Sigmoid colon (tissue), 7 donors: ENCODE results near the gene ACADSB. TPM values are rescaled to one million over a fixed set of nuclear protein-coding genes. Genes with fewer than 3 reads are reported as not detected.

Experiments used
- DNase-seq: peaks from one replicate; pipeline ENCODE4 v3.0.0-alpha.2; 2019
- H3K27ac ChIP-seq, 4 donors: fragments of 200-600 bp; sonication (generic); one replicate each; pipeline ENCODE4 v1.5.1; 2016 to 2019; ENCODE audit warnings: mild to moderate bottlenecking in 1 of 4
- H3K27me3 ChIP-seq, 3 donors: fragments of 200-600 bp; sonication (generic); one replicate each; pipeline ENCODE4 v1.5.1; 2019; ENCODE audit warnings: mild to moderate bottlenecking in 1 of 3
- H3K36me3 ChIP-seq, 4 donors: fragments of 200-600 bp; sonication (generic); one replicate each; pipeline ENCODE4 v1.5.1; 2016 to 2019
- H3K4me1 ChIP-seq, 4 donors: fragments of 200-600 bp; sonication (generic); one replicate each; pipeline ENCODE4 v1.5.1; 2017 to 2019
- H3K4me3 ChIP-seq, 4 donors: fragments of 200-600 bp; sonication (generic); one replicate each; pipeline ENCODE4 v1.5.1; 2017 to 2019; ENCODE audit warnings: mild to moderate bottlenecking in 2 of 4, moderate library complexity in 1 of 4
- H3K9me3 ChIP-seq, 4 donors: fragments of 200-600 bp in 3 of 4; sonication (generic) in 3 of 4; one replicate each; pipeline versions ENCODE4 v1.5.1 to v1.6.1; 2013 to 2019
- CTCF ChIP-seq, 4 experiments: fragments of 450-650 bp in 3 of 4; fragments of 200-600 bp in 1 of 4; IDR thresholded peaks; one replicate each; pipeline ENCODE4 v1.5.1; 2016 to 2019; ENCODE audit warnings: antibody characterized with exemption in 4 of 4, mild to moderate bottlenecking in 3 of 4, moderate library complexity in 2 of 4
- EP300 ChIP-seq, 4 donors: sonication (generic); formaldehyde crosslinking; IDR thresholded peaks; one replicate each; pipeline ENCODE4 v1.6.1; 2017; ENCODE audit warnings: antibody characterized with exemption in 4 of 4
- POLR2A ChIP-seq, 2 donors: fragments of 450-650 bp; IDR thresholded peaks; one replicate each; pipeline ENCODE4 v1.6.1; 2016; ENCODE audit warnings: antibody characterized with exemption in 2 of 2, mild to moderate bottlenecking in 2 of 2, moderate library complexity in 2 of 2
- POLR2AphosphoS5 ChIP-seq, 4 donors: sonication (generic); formaldehyde crosslinking; IDR thresholded peaks; one replicate each; pipeline ENCODE4 v1.6.1; 2017; ENCODE audit warnings: antibody characterized with exemption in 4 of 4
- WGBS, 2 donors: extraction: QIAGEN DNeasy Blood & Tissue Kit; methylation state at CpG; one replicate each; pipeline ENCODE4 v1.1.7; 2013; 5-methylcytosine and 5-hydroxymethylcytosine counted together
- intact Hi-C: fragments of 100-400 bp; cut with DNase I; formaldehyde crosslinking; loops from one replicate; pipeline ENCODE4 v1.15.1; 2023
- polyA plus RNA-seq, 3 donors: library from polyadenylated mRNA; stranded (reverse); fragments of 200-250 nt; gene quantifications; one replicate each; pipeline ENCODE4 v1.2.3, GENCODE V29; 2013
- total RNA-seq, 4 donors: library from RNA; depleted of rRNA; stranded (reverse); fragments of >200 nt; gene quantifications; one replicate each; pipeline ENCODE4 v1.1.0, GENCODE V29; 2016
- donor health status: healthy with polysubstance abuse.
- donor health status: Bipolar disorder and iron deficiency.
- donor health status: healthy.

Gene ACADSB
- total and polyA plus RNA-seq, 7 donors, result 7.6 to 18.7 (median 15.0) TPM

- WGBS, 2 donors, result 97 to 99% methylated on average over 3 of the region's 3 CpGs
- TF ChIP-seq CTCF (IDR thresholded peaks at IDR 0.05), result no peak
- TF ChIP-seq EP300 (IDR thresholded peaks at IDR 0.05), result no peak
- TF ChIP-seq POLR2A (IDR thresholded peaks at IDR 0.05), result no peak
- no peak for TF ChIP-seq POLR2AphosphoS5 (IDR thresholded peaks at IDR 0.05)
- no peak overlapping the region for H3K4me3 ChIP-seq
- no peak for DNase-seq
- intact Hi-C loops, result no loop called here
- no peaks in the 10 kb centered on the region for H3K27me3 ChIP-seq
- peaks cover 0 to 22% (median 11%) of the 10 kb centered on the region in 4 donors for H3K4me1 ChIP-seq
- peaks cover 0 to 44% (median 6%) of the 10 kb centered on the region in 4 donors for H3K36me3 ChIP-seq
- no peaks in the 10 kb centered on the region for H3K9me3 ChIP-seq
- no peak overlapping the region for H3K27ac ChIP-seq
Observed at GRCh38 chr10:122998934-122999333, 9.9 kb upstream of the ACADSB start.

GRCh38 chr10:122999347-122999746 lies 9.5 kb upstream of the ACADSB start:
- 14 to 55% methylated on average over 3 of the region's 3 CpGs for WGBS, 2 donors
- Histone ChIP-seq H3K36me3 (peaks cover 0 to 40% (median 2%) of the 10 kb centered on the region in 4 donors), H3K4me3 (no peak overlapping the region), H3K27me3 (no peaks in the 10 kb centered on the region), H3K27ac (no peak overlapping the region), H3K4me1 (peaks cover 0 to 22% (median 12%) of the 10 kb centered on the region in 4 donors), H3K9me3 (no peaks in the 10 kb centered on the region)
- no peak for TF ChIP-seq EP300 (IDR thresholded peaks at IDR 0.05)
- DNase-seq, result no peak
- intact Hi-C loops, result no loop called here

- DNase-seq, result no peak
- Histone ChIP-seq H3K27me3 (no peaks in the 10 kb centered on the region), H3K4me1 (peaks cover 0 to 27% (median 15%) of the 10 kb centered on the region in 4 donors), H3K36me3 (peaks cover 0 to 34% (median 0%) of the 10 kb centered on the region in 4 donors), H3K9me3 (no peaks in the 10 kb centered on the region), H3K4me3 (no peak overlapping the region), H3K27ac (no peak overlapping the region)
- no peak for TF ChIP-seq POLR2A (IDR thresholded peaks at IDR 0.05)
- no peak for TF ChIP-seq CTCF (IDR thresholded peaks at IDR 0.05)
- no peak for TF ChIP-seq EP300 (IDR thresholded peaks at IDR 0.05)
- TF ChIP-seq POLR2AphosphoS5 (IDR thresholded peaks at IDR 0.05), result no peak
- 78 to 85% methylated on average over 3 of the region's 3 CpGs for WGBS, 2 donors
- intact Hi-C loops, result no loop called here
Observed at GRCh38 chr10:123000155-123000554, 8.7 kb upstream of the ACADSB start.

GRCh38 chr10:123001370-123001769 lies 7.4 kb upstream of the ACADSB start:
- Histone ChIP-seq H3K4me3 (no peak overlapping the region), H3K27me3 (no peaks in the 10 kb centered on the region), H3K27ac (no peak overlapping the region), H3K9me3 (no peaks in the 10 kb centered on the region), H3K36me3 (peaks cover 0 to 22% (median 0%) of the 10 kb centered on the region in 4 donors), H3K4me1 (peaks cover 0 to 35% (median 16%) of the 10 kb centered on the region in 4 donors)
- intact Hi-C loops, result no loop called here
- TF ChIP-seq POLR2AphosphoS5 (IDR thresholded peaks at IDR 0.05) (no peak), EP300 (IDR thresholded peaks at IDR 0.05) (no peak), POLR2A (IDR thresholded peaks at IDR 0.05) (no peak), CTCF (IDR thresholded peaks at IDR 0.05) (no peak)
- 97 to 98% methylated on average over 2 of the region's 2 CpGs for WGBS, 2 donors
- DNase-seq, result no peak

GRCh38 chr10:123004298-123004697 lies 4.5 kb upstream of the ACADSB start:
- no peak for DNase-seq
- H3K27me3 ChIP-seq, result no peaks in the 10 kb centered on the region
- no peaks in the 10 kb centered on the region for H3K36me3 ChIP-seq
- no peak for TF ChIP-seq POLR2A (IDR thresholded peaks at IDR 0.05)
- no peak for TF ChIP-seq CTCF (IDR thresholded peaks at IDR 0.05)
- no peak for TF ChIP-seq POLR2AphosphoS5 (IDR thresholded peaks at IDR 0.05)
- no peak for TF ChIP-seq EP300 (IDR thresholded peaks at IDR 0.05)
- H3K9me3 ChIP-seq, result no peaks in the 10 kb centered on the region
- no peak overlapping the region for H3K4me3 ChIP-seq
- 49 to 75% methylated on average over 2 of the region's 2 CpGs for WGBS, 2 donors
- H3K4me1 ChIP-seq, result peaks cover 0 to 44% (median 25%) of the 10 kb centered on the region in 4 donors
- H3K27ac ChIP-seq, result no peak overlapping the region
- intact Hi-C loops, result no loop called here
